ENCODE results near the gene ABLIM2.

ABLIM2 gene

GRCh38 chr4:7978489-7978888, 180.1 kb downstream of the ABLIM2 start:
- no peak for DNase-seq (ENCODE audit: low spot score)

GRCh38 chr4:7976634-7977033, 182.0 kb downstream of the ABLIM2 start:
- no peak for DNase-seq (ENCODE audit: low spot score)

GRCh38 chr4:7976025-7976424, 182.6 kb downstream of the ABLIM2 start:
- DNase-seq (ENCODE audit: low spot score): no peak

DNA sequence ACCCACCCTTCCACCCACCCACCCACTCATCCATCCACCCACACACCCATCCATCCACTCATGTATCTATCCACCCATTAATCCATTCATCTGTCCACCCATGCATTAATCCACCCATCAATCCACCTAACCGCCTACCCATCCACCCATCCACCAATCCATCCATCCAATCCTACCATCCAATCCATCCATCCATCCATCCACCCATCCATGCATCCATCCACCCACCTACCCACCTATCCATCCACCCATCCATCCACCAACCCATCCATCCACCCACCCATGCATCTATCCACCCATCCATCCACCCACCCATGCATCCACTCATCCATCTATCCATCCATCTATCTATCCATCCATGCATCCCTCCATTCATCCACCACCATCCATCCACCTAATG, 184.2 kb downstream of the ABLIM2 start:
- no peak for DNase-seq (ENCODE audit: low spot score)

DNA sequence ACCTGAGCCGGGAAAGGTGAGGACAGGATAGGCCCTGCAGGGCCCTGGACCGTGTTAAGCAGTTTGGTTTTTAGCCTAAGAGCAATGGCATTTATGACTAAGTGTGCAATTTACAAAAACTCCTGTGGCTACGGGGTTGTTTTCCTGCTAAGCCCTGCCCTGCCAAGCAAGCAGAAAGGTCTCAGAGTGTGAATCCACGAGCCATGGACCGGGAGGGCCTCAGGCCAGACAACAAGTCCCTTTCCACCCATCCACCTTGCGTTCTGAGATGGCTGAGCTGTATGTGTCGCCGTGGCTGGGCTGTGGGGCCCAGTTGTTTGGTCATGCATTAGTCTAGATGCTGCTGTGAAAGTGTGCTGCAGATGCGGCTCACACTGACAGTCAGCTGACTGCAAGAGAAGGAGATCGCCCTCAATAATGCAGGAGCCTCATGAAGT, 185.1 kb downstream of the ABLIM2 start:
- DNase-seq (ENCODE audit: low spot score): no peak

GRCh38 chr4:7971881-7972500, 186.6 kb downstream of the ABLIM2 start:
- DNase-seq (ENCODE audit: low spot score): no peak

- DNase-seq (ENCODE audit: low spot score): no peak
Measured at GRCh38 chr4:7971159-7971631, 187.4 kb downstream of the ABLIM2 start.

DNA sequence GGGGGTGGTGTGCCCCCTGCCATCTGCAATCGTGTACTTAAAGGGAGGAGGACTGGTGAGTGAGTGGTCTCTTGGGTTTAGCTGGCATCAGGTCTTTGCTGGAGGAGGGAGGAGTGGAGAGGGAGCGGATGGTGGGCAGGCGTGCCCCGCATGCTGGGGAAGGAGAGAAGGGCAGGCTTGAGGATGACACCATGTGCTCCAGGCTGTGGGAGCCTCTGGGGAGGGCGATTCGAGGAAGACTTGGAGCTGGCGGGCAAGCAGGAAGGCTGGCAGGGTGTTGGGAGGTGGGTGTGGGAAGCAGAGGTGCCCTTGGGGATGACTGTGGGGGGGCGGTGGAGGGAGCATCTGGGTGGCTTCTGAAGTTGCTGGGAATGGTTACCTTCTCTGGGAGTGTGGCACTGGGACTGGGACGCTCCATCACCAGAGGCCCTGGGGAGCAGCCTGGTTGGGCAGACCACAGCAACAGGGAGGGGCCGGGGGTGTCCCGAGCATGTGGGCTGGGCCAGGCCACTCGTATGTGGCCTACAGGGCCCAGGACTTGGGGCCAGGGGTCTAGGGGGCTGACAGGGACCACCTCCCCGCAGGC, 188.2 kb downstream of the ABLIM2 start:
- DNase-seq (ENCODE audit: low spot score): no peak

DNA sequence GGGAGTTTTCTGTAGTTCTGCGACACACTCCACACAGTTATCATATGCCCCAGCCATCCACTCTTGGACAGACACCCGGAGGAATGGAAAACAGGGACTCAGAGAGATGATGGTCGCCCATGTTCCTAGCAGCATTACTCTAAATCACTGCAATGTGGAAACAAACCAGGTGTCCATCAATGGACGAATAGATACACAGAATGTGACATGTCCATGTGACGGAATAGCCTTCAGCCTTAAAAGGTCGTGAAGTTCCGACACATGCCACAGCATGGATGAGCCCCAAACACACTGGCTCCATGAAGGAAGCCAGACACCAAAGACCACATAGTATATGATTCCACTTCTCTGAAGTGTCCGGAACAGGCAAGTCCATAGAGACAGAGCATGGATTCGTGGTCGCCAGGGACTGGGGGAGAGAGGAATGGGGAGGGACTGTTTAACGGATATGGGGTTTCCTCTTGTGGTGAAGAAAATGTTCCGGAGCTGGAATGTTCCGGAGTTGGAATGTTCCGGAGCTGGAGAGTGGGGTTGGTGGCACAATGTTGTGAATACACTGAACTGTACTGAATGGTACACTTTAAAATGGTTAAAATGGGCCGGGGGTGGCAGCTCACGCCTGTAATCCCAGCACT, 190.2 kb downstream of the ABLIM2 start:
- DNase-seq (ENCODE audit: low spot score): no peak

DNA sequence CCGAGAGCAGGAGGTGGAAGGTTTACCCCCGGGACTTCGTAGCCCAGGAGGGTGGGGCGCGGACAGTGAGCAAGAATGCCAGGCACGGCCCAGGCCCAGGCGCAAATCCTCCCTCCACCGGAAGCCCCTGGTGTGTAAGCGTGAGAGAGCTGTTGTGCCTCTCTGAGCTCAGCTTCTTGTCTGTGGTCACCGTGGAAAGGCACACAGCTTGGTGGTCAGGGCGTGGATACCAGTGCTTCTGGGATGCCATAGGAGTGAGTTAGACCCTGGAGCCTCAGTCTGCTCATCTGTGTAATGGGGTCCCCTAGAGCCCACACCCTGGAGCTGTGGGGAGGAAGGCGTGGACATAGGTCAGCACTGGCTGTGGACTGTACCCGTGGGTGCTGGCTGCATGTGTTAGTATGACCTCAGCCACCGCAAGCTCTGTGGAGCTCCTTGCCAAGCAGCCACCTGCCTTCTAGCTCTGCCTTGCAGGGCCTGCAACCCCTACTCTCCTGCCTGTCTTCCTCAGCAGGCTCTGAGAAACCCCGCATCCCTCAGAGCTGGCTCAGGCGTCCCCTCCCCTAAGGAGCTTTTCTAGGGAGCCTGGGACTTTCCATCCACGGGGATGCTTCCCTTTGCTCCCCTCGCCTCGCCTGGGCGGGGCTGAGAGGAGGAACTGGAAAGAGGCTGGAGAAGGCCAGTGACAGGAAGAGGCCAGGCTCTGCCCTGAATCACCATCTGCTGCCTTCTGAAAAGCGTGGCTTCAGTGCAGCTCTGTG, 190.9 kb downstream of the ABLIM2 start:
- no peak for DNase-seq (ENCODE audit: low spot score)

DNA sequence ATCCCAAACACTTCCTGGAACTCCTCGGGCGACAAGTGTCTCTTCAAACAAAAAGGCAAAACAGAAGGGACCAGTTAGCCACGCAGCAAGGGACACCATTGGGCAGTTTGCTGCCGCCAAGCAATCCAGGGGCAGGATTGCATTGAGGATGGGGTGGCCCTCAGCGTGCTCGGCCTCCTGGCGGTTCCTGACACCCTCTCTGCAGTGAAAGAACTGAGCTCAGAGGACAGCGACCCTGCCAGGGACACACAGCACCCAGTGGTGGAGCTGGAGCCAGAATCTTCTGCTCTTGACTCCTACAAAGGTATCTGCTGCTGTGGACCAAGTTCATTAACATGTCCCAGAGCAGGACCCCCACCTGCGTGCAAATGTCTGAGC, 191.6 kb downstream of the ABLIM2 start:
- DNase-seq (ENCODE audit: low spot score): no peak

DNA sequence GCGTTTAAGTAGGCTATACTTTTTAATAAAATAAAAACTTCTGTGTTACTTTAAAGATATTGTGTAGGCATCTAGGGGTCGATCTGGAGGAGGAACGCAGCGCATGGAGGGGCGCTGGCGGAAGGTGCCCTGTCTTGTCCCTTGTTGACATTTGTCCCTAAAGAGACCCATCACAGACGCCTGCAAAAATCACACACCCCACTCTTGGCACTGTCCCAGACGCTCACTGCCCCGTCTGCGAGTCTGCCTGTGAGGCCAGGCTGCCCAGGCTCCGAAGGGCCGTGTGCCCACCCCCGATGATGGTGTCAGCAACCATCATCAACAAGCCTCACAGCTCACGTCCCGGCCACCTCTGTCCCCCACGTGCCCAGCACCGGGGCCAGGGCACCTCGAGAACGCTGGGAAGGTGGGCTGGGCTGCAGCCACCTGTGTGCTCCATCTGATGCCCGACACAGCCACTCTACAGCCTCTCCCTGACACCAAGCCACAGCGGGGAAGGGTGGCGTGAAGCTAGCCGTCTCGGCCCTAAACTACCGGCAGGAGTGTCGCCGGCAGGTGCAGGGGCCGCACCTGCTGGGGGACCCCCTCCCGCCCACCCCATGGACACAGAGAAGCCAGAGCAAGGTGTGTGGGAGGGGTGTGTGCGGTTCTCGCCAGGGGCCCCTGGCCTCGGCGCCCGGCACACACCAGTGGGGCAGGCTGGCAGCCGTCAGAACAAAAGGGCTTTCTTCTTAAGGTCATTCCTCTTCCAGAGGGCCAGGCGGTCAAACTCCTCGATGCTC, 192.1 kb downstream of the ABLIM2 start:
- peak; percentile 13 for DNase-seq (ENCODE audit: low spot score)

DNA sequence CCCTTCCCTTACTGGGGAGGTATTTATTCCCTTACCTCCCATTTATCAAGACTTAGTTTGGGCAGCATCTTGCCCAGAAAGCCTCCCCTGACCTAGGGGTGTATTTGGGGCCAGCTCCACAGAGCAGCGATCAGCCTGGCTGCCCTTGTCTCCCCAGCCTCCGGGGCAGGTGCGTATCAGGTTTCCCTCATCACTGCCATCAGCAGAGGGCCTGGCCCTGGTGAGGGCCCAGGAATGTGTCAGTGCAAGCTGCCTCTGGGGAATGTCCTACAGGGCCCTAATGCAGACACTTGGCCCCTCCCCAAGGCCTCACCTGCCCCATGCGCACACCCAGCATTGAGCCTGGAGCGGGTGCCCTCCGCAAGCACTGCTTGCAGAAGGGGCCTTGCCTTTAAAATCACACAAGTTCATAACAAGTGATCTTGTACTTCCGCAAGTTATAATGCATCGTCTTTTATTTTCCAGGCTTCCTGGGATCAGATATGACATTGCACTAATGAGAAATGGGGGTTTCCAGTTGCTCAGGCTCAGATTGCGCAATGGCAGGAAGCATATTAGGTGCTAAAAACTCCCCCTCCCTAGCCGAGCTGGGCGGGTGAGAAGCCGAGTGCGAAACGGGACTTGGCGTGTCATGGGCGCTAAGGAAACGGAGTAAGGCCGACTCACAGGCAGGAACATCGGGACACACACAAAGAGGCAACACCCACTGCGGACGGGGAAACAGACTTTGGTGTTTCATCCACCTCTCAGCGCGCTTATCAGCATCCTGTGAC, 193.5 kb downstream of the ABLIM2 start:
- DNase-seq (ENCODE audit: low spot score): no peak

DNA sequence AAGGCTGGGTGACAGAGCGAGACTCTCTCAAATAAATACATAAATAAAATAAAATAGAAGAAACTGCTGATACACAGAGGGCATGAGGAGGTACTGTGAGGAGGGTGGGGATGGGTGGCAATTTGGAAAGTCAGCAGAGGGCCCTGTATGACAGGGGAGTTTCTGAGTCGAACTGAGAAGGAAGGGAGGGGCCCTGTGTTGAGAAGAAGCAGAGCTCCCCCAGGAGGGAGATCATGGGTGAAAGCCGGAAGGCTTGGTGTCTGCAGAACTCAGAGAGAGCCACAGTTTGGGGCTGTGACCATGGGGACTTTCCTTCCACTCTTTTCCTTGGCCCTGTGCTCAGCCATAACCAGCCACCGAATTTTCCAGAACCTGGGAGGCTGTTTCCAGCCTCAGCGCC, 194.2 kb downstream of the ABLIM2 start:
- DNase-seq (ENCODE audit: low spot score): no peak

GRCh38 chr4:7963691-7964090, 194.9 kb downstream of the ABLIM2 start:
- no peak for DNase-seq (ENCODE audit: low spot score)

DNA sequence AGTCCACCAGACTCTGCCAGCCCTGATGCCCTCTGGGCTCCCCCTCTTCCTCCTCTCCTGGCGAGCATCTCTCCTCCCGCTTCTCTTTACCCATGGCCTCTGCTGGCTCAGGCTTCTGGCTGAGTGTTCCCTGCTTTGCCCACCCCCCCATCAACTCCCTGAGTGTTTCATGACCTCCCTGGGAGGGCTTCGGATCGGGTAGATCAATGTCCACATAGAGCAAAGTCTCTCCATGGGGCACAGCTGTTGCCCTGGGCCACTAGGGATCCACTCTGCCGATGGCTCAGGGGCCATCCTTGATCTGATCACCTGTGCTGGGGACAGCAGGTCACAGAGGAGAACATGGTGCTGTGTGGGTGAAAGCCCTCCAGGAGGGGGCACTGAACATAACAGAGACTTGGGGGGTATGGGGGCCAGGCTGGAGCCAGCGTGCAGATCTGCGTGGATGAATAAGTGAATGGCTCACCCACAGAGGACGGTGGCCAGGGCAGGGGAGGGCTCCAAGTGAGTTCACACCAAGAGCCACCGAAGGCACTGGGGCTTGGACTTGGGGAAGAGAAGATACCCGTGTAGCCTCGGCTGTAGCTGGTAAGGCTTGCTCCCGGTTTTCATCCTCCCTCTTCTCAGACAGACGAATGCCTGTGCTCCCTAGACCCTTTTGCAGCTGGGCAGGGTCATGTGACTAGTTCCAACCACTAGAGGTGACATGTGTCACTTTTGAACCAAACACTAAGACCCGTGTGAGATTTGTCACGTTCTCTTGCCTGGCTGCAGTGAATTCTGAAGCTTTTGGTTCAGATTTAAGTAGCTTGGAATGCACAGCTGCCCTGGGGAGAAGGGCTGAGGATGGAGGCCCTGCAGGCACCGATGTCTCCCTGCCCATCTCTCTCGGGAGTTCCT, 195.8 kb downstream of the ABLIM2 start:
- no peak for DNase-seq (ENCODE audit: low spot score)

- peak; percentile 83 for DNase-seq (ENCODE audit: low spot score)
Measured at GRCh38 chr4:7960790-7961655, 197.6 kb downstream of the ABLIM2 start.

GRCh38 chr4:7960017-7960789, 198.4 kb downstream of the ABLIM2 start:
- DNase-seq (ENCODE audit: low spot score): no peak

All from COLO829 (cell line).